ENCODE data around the gene TYW1. TPM values are rescaled to one million over a fixed set of nuclear protein-coding genes. Genes with fewer than 3 reads are reported as not detected.
"Not testable (repeated sequence)": the region's sequence is repeated elsewhere in the genome, so short reads cannot be mapped to it uniquely, and the experiment has no call there.

The TYW1 gene
- total RNA-seq, 1 experiment from 2014 or later, result 16.8 TPM

- no peak overlapping the region for H3K27ac ChIP-seq (ENCODE audit: low read depth, low read length, poor library complexity, severe bottlenecking)
- BruUV-seq (replicated peaks), result no TSS peak
- TF ChIP-seq EZH2 (IDR thresholded peaks at IDR 0.05; ENCODE audit: borderline replicate concordance, low read depth, low read length, poor library complexity, severe bottlenecking) (no peak), CTCF (conservative IDR thresholded peaks at IDR 0.05; ENCODE audit: low read depth, low read length) (no peak)
- CTCF ChIA-PET, result no interaction called here
- no peaks in the 10 kb centered on the region for H3K36me3 ChIP-seq (ENCODE audit: insufficient read depth, low read length, poor library complexity, severe bottlenecking)
- intact Hi-C loops (cut with micrococcal nuclease; ENCODE audit: unreplicated experiment), result no loop called here
- POLR2A ChIA-PET (ENCODE audit: low non-redundant PET), result interaction anchor here (0.5 kb wide), 1 partner anchor 512 kb away, joined by 5 read pairs; no protein-coding TSS in a partner anchor
- H3K27me3 ChIP-seq (replicated peaks; ENCODE audit: insufficient read depth, low read depth, low read length, poor library complexity), result no peaks in the 10 kb centered on the region
- no peak for DNase-seq (ENCODE audit: low spot score)
- no peak overlapping the region for H3K4me3 ChIP-seq (ENCODE audit: low read depth, low read length, poor library complexity, severe bottlenecking)
- H3K9me3 ChIP-seq (ENCODE audit: low read depth, low read length, poor library complexity, severe bottlenecking), result no peaks in the 10 kb centered on the region
- no peaks in the 10 kb centered on the region for H3K4me1 ChIP-seq (ENCODE audit: insufficient read depth, low read length, poor library complexity, severe bottlenecking)
Measured at GRCh38 chr7:66970310-66970709, 26.3 kb upstream of the TYW1 start.

- DNase-seq (ENCODE audit: low spot score), result peak; percentile 45
- CTCF ChIA-PET, result no interaction called here
- TF ChIP-seq CTCF (conservative IDR thresholded peaks at IDR 0.05; ENCODE audit: low read depth, low read length) (no peak), EZH2 (IDR thresholded peaks at IDR 0.05; ENCODE audit: borderline replicate concordance, low read depth, low read length, poor library complexity, severe bottlenecking) (no peak)
- POLR2A ChIA-PET (ENCODE audit: low non-redundant PET), result no interaction called here
- Histone ChIP-seq H3K4me3 (ENCODE audit: low read depth, low read length, poor library complexity, severe bottlenecking) (no peak overlapping the region), H3K9me3 (ENCODE audit: low read depth, low read length, poor library complexity, severe bottlenecking) (peaks cover 2% of the 10 kb centered on the region), H3K36me3 (ENCODE audit: insufficient read depth, low read length, poor library complexity, severe bottlenecking) (no peaks in the 10 kb centered on the region), H3K4me1 (ENCODE audit: insufficient read depth, low read length, poor library complexity, severe bottlenecking) (no peaks in the 10 kb centered on the region), H3K27ac (ENCODE audit: low read depth, low read length, poor library complexity, severe bottlenecking) (no peak overlapping the region), H3K27me3 (replicated peaks; ENCODE audit: insufficient read depth, low read depth, low read length, poor library complexity) (no peaks in the 10 kb centered on the region)
- BruUV-seq (replicated peaks), result no TSS peak
- intact Hi-C loops (cut with micrococcal nuclease; ENCODE audit: unreplicated experiment), result no loop called here
Measured at GRCh38 chr7:66974986-66975590, 21.5 kb upstream of the TYW1 start.

GRCh38 chr7:66978312-66978711, 18.3 kb upstream of the TYW1 start:
- H3K4me1 ChIP-seq (ENCODE audit: insufficient read depth, low read length, poor library complexity, severe bottlenecking); intact Hi-C loops (cut with micrococcal nuclease; ENCODE audit: unreplicated experiment); H3K4me3 ChIP-seq (ENCODE audit: low read depth, low read length, poor library complexity, severe bottlenecking); H3K27me3 ChIP-seq (replicated peaks; ENCODE audit: insufficient read depth, low read depth, low read length, poor library complexity); CTCF ChIA-PET; H3K36me3 ChIP-seq (ENCODE audit: insufficient read depth, low read length, poor library complexity, severe bottlenecking); DNase-seq (ENCODE audit: low spot score); POLR2A ChIA-PET (ENCODE audit: low non-redundant PET); H3K27ac ChIP-seq (ENCODE audit: low read depth, low read length, poor library complexity, severe bottlenecking); BruUV-seq (replicated peaks); H3K9me3 ChIP-seq (ENCODE audit: low read depth, low read length, poor library complexity, severe bottlenecking): not testable (repeated sequence)

GRCh38 chr7:66979013-66979412, 17.6 kb upstream of the TYW1 start:
- DNase-seq (ENCODE audit: low spot score); H3K9me3 ChIP-seq (ENCODE audit: low read depth, low read length, poor library complexity, severe bottlenecking); H3K4me1 ChIP-seq (ENCODE audit: insufficient read depth, low read length, poor library complexity, severe bottlenecking); H3K27me3 ChIP-seq (replicated peaks; ENCODE audit: insufficient read depth, low read depth, low read length, poor library complexity); CTCF ChIA-PET; POLR2A ChIA-PET (ENCODE audit: low non-redundant PET); BruUV-seq (replicated peaks); H3K27ac ChIP-seq (ENCODE audit: low read depth, low read length, poor library complexity, severe bottlenecking); H3K4me3 ChIP-seq (ENCODE audit: low read depth, low read length, poor library complexity, severe bottlenecking); H3K36me3 ChIP-seq (ENCODE audit: insufficient read depth, low read length, poor library complexity, severe bottlenecking); intact Hi-C loops (cut with micrococcal nuclease; ENCODE audit: unreplicated experiment): not testable (repeated sequence)

- BruUV-seq (replicated peaks); DNase-seq (ENCODE audit: low spot score); POLR2A ChIA-PET (ENCODE audit: low non-redundant PET); H3K4me1 ChIP-seq (ENCODE audit: insufficient read depth, low read length, poor library complexity, severe bottlenecking); H3K9me3 ChIP-seq (ENCODE audit: low read depth, low read length, poor library complexity, severe bottlenecking); H3K36me3 ChIP-seq (ENCODE audit: insufficient read depth, low read length, poor library complexity, severe bottlenecking); CTCF ChIA-PET; intact Hi-C loops (cut with micrococcal nuclease; ENCODE audit: unreplicated experiment); H3K27ac ChIP-seq (ENCODE audit: low read depth, low read length, poor library complexity, severe bottlenecking); H3K27me3 ChIP-seq (replicated peaks; ENCODE audit: insufficient read depth, low read depth, low read length, poor library complexity); H3K4me3 ChIP-seq (ENCODE audit: low read depth, low read length, poor library complexity, severe bottlenecking): not testable (repeated sequence)
Measured at GRCh38 chr7:66980336-66980735, 16.3 kb upstream of the TYW1 start.

GRCh38 chr7:66989552-66989951, 7.1 kb upstream of the TYW1 start:
- CTCF ChIA-PET; H3K27ac ChIP-seq (ENCODE audit: low read depth, low read length, poor library complexity, severe bottlenecking); H3K4me3 ChIP-seq (ENCODE audit: low read depth, low read length, poor library complexity, severe bottlenecking); DNase-seq (ENCODE audit: low spot score); POLR2A ChIA-PET (ENCODE audit: low non-redundant PET); BruUV-seq (replicated peaks); H3K27me3 ChIP-seq (replicated peaks; ENCODE audit: insufficient read depth, low read depth, low read length, poor library complexity); intact Hi-C loops (cut with micrococcal nuclease; ENCODE audit: unreplicated experiment); H3K9me3 ChIP-seq (ENCODE audit: low read depth, low read length, poor library complexity, severe bottlenecking); H3K4me1 ChIP-seq (ENCODE audit: insufficient read depth, low read length, poor library complexity, severe bottlenecking): not testable (repeated sequence)
- H3K36me3 ChIP-seq (ENCODE audit: insufficient read depth, low read length, poor library complexity, severe bottlenecking), result peaks cover 30% of the 10 kb centered on the region
